GM19351 (cell line): ENCODE data around the gene SLC9A9.

Experiments
- ATAC-seq: cut with Tn5 transposase; IDR thresholded peaks from one replicate; pipeline ENCODE4 v1.9.1; 2021; ENCODE audit warnings: mild to moderate bottlenecking, moderate library complexity; ENCODE audit not compliant: unreplicated experiment

The SLC9A9 gene

DNA sequence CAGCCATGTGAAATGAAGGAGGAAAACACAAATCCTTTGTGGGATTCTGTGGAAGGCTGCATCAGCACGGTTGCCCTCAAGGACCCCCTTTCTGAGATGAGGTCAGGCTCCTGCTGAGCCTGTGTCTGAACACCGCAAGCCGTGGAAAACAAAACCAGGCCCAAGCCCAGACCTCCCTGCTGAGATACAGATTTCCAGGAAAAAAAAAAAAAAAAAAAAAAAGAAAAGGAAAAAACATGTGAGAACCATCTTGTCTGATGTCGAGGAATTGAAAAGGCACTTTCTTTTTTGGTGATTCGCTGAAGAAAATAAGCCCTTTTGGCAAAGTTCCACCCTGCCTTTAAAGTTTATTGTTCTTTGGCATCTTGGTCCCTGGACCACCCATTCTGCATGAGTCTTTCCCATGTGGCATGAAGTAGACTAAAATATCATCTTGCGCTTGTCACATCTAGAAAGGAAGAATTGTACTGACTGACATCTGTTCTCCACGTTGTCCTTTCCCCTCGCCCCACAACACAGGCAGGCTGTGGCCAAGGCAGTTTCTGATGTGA is 611.1 kb downstream of the SLC9A9 start:
- peak; percentile 42 for ATAC-seq

DNA sequence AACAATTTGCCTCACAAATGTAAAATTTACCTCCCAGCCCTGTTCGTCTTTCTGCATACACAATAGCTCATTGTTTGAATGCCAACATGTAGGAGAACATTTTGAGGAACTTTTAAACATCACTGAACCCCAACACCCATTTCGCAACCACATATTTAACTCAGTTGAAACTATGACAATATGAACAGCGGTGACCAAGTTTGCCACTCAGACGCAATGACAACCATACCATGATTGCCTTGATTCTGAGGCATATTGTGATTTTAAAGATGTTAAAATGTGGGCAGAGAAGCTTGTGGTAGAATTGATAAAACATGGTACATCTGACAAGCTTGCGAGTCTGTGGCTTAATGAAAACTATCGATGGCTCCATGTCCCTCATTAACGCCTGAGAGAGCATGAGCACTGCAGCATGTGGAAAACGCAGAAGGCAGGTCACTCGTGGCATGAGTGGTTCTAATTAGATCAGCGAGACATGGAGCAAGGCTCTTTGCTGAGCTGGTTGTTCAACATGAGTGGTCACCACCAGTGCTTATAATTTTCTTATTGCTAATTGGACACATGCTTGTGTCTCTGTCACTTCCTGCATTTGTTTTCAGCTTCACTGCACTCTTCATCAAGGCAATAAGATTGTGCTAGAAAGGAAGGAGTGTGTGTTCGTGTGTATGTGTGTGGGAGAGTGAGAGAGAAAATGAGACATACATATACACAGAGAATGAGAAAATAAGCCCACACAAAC is 611.9 kb downstream of the SLC9A9 start:
- peak; percentile 73 for ATAC-seq

GRCh38 chr3:143235614-143236204 is 612.6 kb downstream of the SLC9A9 start:
- ATAC-seq, result no peak

DNA sequence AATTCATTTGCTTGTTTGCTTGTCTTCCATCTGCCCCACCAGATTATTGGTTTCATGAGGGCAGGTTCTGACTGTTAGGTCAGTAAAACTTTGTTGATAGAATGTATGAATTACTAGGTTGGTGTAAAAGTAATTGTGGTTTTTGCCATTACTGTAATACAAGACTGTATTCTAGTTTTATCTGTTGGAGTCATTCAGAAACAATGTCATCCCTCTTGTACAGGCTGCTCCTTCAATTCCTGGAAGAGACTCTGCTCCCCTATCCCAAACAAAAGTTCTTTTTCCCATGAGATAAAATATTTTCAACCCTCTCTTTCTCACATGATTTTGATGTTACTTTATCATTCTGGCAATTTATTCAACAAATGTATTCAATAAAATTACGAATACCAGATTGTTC is 613.7 kb downstream of the SLC9A9 start:
- ATAC-seq, result no peak

DNA sequence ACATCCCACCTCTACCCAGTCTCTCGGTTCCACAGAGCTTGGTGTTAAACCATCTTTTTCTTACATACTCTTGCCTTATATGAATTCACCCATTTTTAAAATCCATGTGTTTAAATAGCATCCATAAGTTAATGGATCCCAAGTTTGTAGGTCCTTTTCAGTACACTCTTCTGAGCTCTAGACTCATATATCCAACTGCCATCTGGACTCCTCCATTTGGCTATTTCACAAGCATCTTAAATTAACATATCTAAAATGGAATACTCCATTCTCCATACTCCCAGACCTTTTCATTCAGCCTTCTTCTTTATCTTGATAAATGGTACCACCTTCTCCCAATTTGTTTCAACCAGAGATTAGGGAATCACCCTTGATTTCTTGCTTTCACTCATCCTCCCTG is 615.3 kb downstream of the SLC9A9 start:
- no peak for ATAC-seq

DNA sequence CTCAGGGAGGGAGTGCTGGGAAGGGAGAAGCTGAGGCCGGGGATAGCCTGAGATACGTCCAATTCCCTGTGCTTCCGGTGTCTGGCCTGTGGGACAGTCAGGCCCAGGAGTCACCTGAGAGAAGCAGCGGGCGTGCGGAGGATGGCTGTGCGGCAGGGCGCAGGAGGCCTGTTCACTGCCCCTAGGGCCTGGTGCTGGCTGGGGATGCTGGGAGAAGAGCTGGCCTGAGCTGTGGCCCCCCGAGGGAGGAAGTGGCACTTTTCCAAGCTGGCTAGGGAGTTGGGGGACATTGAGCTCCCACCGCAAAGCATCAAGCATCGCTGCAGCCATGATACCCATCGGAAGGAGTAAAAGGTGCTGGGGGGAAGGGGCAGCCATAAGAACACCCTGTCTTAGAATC is 619.9 kb downstream of the SLC9A9 start:
- no peak for ATAC-seq

GRCh38 chr3:143226678-143227291 is 621.5 kb downstream of the SLC9A9 start:
- no peak for ATAC-seq

- ATAC-seq, result no peak
Measured at GRCh38 chr3:143224716-143225115, 623.6 kb downstream of the SLC9A9 start.

GRCh38 chr3:143222981-143223380 is 625.3 kb downstream of the SLC9A9 start:
- ATAC-seq, result no peak

- ATAC-seq, result no peak
Measured at GRCh38 chr3:143222505-143222904, 625.8 kb downstream of the SLC9A9 start.

DNA sequence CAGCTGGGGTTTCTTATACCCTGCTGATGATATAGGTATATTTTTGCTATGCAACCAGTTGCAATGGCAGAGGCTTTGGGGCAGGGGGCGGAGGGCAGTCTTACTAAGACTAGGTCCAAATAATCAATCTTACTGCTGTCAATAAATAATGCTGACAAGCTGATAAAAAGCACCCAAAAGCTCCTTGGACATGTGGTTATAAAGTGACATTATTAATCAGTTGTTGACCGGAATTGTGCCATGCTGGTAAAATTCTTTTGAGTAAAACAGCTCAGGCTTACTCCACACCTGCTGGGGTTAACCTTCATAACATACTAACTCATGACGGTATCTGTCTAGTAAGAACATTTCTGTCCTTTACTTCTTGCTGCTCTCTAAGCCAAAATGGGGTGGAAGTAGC is 626.8 kb downstream of the SLC9A9 start:
- ATAC-seq, result no peak

- peak; percentile 60 for ATAC-seq
Measured at GRCh38 chr3:143220741-143221140, 627.5 kb downstream of the SLC9A9 start.

DNA sequence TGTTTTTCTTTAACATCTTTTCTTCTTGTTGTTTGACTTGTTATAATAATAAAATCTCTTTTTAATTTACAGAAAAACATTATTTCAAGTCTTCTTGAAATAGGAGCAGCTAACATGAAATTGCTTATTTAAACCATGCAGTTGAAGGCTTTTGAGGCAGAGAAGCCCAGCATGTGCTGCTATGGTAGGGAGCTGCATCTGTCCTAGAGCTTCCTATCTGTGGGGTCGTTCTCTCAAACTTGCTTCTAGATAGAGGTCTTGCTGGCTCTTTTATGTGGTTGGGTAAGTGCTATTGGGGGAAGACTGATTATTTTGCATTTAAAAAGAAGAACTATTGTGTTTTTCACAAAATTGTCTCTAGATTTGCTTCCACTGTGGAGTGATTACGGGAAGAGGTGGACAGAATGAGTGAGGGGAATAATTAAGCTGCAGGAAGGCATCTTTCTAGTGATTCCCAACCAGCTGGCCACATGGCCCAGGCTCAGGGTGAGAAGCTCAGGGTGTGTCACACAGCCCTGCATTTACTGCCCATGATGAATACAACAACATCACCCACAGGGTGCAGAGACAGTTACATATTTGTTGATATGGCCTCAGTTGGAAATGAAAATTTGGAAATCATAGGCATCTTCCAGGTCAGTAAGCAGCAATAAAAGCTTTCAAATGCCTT is 630.0 kb downstream of the SLC9A9 start:
- ATAC-seq, result no peak

DNA sequence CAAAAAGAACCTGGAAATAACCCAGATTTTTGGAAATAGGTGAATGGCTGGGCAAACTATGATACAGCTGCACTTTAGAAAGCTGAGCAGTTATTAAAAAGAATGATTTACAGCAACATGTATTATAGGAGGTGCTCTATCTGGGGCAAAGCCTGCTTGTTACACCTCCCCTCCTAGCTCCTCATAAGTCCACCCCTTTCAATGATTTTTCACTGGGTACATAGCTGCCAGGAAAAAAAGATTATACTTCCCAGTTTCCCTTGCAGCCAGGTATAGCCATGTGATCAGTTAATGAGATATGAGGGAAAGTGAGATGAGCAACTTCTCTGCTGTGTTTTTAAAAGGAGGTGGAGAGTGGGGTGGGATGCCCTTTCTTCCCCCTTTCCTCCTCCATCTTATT is 631.0 kb downstream of the SLC9A9 start:
- no peak for ATAC-seq

GRCh38 chr3:143216709-143217182 is 631.5 kb downstream of the SLC9A9 start:
- no peak for ATAC-seq
